ENCODE data around the gene DYSF. TPM values are rescaled to one million over a fixed set of nuclear protein-coding genes. Genes with fewer than 3 reads are reported as not detected.
"Not testable (repeated sequence)": the region's sequence is repeated elsewhere in the genome, so short reads cannot be mapped to it uniquely, and the experiment has no call there.

Gene DYSF
- total RNA-seq, 1 donor, result 3.5 TPM

DNA sequence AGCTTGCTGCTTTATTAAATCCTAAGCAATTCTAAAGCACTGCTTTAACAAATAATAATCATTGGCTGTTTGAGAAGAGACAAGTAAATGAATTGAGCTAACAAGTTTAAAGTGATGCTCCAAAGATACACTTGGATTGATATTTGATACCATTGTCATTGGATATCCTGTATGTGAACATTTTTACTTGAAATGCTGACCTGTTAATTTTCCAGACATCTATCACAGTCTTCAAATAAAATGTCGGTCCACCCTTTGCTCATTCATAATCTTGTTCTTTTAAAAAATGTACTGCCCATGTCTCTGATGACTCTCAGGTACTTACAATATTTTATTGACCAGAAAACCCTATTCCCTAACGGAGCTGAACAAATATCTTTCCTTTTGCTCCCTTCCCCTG, 202.1 kb downstream of the DYSF start:
- TF ChIP-seq, protein P1, sequence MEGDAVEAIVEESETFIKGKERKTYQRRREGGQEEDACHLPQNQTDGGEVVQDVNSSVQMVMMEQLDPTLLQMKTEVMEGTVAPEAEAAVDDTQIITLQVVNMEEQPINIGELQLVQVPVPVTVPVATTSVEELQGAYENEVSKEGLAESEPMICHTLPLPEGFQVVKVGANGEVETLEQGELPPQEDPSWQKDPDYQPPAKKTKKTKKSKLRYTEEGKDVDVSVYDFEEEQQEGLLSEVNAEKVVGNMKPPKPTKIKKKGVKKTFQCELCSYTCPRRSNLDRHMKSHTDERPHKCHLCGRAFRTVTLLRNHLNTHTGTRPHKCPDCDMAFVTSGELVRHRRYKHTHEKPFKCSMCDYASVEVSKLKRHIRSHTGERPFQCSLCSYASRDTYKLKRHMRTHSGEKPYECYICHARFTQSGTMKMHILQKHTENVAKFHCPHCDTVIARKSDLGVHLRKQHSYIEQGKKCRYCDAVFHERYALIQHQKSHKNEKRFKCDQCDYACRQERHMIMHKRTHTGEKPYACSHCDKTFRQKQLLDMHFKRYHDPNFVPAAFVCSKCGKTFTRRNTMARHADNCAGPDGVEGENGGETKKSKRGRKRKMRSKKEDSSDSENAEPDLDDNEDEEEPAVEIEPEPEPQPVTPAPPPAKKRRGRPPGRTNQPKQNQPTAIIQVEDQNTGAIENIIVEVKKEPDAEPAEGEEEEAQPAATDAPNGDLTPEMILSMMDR (IDR thresholded peaks at IDR 0.05; ENCODE audit: insufficient read depth, low read depth, low read length), result no peak
- no peak for DNase-seq (ENCODE audit: low read depth)
- no peak overlapping the region for H3K4me3 ChIP-seq (ENCODE audit: low read depth, low read length)

DNA sequence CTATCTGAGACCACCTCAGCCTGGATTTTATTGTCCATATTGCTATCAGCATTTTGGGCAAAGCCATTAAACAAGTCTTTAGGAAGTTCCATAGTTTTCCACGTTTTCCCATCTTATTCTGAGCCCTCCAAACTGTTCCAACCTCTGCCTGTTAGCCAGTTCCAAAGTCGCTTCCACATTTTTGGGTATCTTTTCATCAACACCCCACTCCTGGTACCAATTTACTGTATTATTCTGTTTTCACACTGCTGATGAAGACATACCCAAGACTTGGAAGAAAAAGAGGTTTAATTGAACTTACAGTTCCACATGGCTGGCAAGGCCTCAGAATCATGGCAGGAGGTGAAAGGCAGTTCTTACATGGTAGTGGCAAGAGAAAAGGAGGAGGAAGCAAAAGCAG, 204.9 kb downstream of the DYSF start:
- H3K4me3 ChIP-seq (ENCODE audit: low read depth, low read length); DNase-seq (ENCODE audit: low read depth): not testable (repeated sequence)

DNA sequence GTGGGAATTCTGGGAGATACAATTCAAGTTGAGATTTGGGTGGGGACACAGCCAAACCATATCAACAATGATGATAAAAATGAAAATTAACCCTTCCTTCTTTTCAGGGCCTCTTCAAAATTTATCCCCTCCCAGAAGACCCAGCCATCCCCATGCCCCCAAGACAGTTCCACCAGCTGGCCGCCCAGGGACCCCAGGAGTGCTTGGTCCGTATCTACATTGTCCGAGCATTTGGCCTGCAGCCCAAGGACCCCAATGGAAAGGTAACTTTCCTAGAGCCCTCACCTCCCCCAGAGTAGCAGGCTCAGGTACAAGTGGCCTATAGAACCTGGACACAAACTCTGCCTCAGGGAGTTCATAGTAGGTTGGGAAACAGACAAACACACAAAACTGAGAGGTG, 205.4 kb downstream of the DYSF start:
- no peak for DNase-seq (ENCODE audit: low read depth)
- no peak overlapping the region for H3K4me3 ChIP-seq (ENCODE audit: low read depth, low read length)
- TF ChIP-seq, protein P1 (IDR thresholded peaks at IDR 0.05; ENCODE audit: insufficient read depth, low read depth, low read length), result no peak

DNA sequence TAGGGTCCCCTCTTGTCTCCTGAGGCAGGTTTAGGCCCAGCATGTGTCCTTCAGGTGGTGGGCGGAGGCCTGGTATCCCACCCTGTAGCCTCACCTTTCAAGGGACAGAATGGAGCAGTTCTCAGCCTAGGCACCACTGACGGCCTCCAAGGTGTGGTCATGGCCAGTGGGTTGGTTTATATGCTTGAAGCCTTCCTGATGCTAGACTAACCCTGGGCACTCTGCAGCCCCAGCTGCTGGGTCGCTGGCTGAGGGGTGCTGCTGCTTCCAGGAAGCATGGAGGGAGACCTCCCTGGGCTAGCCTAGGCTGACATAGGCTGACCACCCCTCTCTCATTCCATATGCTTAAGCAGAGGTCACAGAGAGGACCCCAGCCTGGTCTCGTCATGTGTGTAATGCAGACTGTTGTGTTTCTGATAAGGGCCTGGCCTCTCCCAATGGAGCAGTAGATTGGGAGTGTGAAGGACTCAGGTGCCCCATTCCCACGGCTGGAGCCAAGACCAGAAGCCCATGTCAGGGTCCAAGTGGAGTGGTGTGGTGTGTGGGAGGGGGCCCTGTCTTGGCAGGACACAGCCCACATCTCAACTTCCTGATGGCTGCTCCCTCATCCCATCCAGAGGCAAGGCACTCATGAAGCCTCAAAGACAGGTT, 206.6 kb downstream of the DYSF start:
- no peak overlapping the region for H3K4me3 ChIP-seq (ENCODE audit: low read depth, low read length)
- DNase-seq (ENCODE audit: low read depth), result no peak
- TF ChIP-seq, protein P1 (IDR thresholded peaks at IDR 0.05; ENCODE audit: insufficient read depth, low read depth, low read length), result no peak

DNA sequence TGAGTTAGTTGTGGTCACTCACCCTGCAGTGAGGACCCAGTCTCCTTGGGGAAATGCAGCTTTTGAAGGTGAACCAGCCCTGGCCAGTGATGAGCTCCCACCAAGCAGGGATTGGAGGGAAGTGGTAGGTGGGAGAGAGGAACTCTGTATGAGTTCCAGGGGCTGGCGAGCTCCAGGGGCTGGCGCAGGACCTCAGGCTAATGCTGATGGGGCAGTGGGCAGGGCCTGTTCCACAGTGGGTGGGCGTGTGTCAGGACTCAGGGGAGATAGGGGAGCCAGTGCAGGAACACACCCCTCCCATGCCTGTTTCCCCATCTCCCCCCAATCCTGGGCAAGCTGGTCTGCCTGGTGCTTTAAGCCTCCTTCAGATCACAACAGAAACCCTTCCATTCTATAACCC, 208.4 kb downstream of the DYSF start:
- DNase-seq (ENCODE audit: low read depth), result no peak
- H3K4me3 ChIP-seq (ENCODE audit: low read depth, low read length), result no peak overlapping the region
- TF ChIP-seq, protein P1 (IDR thresholded peaks at IDR 0.05; ENCODE audit: insufficient read depth, low read depth, low read length), result no peak

DNA sequence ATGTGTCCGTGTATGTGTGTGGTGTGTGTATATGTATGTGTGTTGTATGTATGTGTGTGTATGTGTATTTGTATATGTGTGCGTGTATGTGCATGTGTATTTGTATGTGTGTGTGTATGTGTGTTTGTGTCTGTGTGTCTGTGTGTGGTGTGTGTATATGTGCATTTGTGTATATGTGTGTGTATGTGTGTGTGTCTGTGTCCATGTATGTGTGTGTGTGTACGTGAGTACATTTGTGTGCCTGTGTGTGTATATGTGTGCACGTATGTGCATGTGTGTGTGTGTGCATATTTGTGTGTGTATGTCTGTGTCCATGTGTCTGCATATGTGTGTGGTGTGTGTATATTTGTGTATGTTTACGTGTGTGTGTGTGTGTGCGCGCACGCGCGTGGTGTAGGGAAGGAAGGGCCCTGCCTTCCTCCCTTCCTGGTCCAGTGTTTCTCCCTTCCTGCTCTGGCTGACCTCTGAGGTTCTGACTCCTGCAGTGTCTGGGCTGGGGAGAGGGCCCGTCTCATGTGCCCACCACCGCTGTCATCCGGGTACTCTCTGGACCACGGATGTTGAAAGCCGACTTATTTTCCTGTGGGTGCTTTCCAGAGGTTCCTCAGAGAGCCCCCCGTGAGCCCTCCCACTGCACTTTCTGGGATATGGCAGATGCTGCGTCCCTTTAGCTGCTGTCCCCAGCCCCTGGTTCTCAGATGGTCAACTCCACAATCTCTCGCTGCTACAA, 209.5 kb downstream of the DYSF start:
- TF ChIP-seq, protein P1 (IDR thresholded peaks at IDR 0.05; ENCODE audit: insufficient read depth, low read depth, low read length), result no peak
- no peak for DNase-seq (ENCODE audit: low read depth)
- no peak overlapping the region for H3K4me3 ChIP-seq (ENCODE audit: low read depth, low read length)

DNA sequence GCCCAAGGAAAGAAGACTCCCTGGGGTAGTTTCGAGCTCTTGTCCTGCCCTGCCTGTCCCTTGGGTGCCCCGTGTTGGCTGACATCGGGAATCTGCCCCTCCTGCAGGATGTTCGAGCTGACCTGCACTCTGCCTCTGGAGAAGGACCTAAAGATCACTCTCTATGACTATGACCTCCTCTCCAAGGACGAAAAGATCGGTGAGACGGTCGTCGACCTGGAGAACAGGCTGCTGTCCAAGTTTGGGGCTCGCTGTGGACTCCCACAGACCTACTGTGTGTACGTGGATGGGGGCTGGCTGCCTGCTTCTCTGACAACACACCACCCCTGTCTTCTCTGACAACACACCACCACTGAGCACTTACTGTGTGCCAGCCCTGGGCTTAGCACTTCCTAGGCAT, 210.8 kb downstream of the DYSF start:
- TF ChIP-seq, protein P1 (IDR thresholded peaks at IDR 0.05; ENCODE audit: insufficient read depth, low read depth, low read length), result no peak
- no peak for DNase-seq (ENCODE audit: low read depth)
- no peak overlapping the region for H3K4me3 ChIP-seq (ENCODE audit: low read depth, low read length)
